Fibroblast of lung (primary cell): Measurements from ENCODE around the gene AGBL1. TPM values are rescaled to one million over a fixed set of nuclear protein-coding genes. Genes with fewer than 3 reads are reported as not detected.

ENCODE experiments used
- DNase-seq, 2 donors: peaks; one replicate each; pipeline versions ENCODE4 v3.0.0 to v3.0.0-alpha.2; 2010; ENCODE audit warnings: low read depth in 2 of 2
- H2AFZ ChIP-seq: 2 replicates; pipeline ENCODE4 v1.5.1; 2012; ENCODE audit warnings: low read length, control low read depth, inconsistent platforms
- H3K27ac ChIP-seq: 2 replicates; pipeline ENCODE4 v1.5.1; 2011; ENCODE audit warnings: low read length, control low read depth; ENCODE audit not compliant: insufficient read depth
- H3K27me3 ChIP-seq: 2 replicates; pipeline ENCODE4 v1.5.1; 2011; ENCODE audit warnings: mild to moderate bottlenecking, low read length; ENCODE audit not compliant: control insufficient read depth, insufficient read depth
- H3K36me3 ChIP-seq: 2 replicates; pipeline ENCODE4 v1.5.1; 2011; ENCODE audit warnings: low read length; ENCODE audit not compliant: control insufficient read depth, insufficient read depth
- H3K4me1 ChIP-seq: 2 replicates; pipeline ENCODE4 v1.5.1; 2011; ENCODE audit warnings: low read length; ENCODE audit not compliant: control insufficient read depth, insufficient read depth; ENCODE audit errors: extremely low read depth
- H3K4me2 ChIP-seq: 2 replicates; pipeline ENCODE4 v1.5.1; 2011; ENCODE audit warnings: low read length, control low read depth; ENCODE audit not compliant: insufficient read depth; ENCODE audit errors: extremely low read depth
- H3K4me3 ChIP-seq, 4 experiments: fragments of 200-600 bp in 1 of 4; sonication (generic) in 1 of 4; replicated peaks in 1 of 4; 2 replicates each; pipeline ENCODE4 v1.5.1; 2011 to 2016; ENCODE audit warnings: low read length in 4 of 4, low read depth in 3 of 4, mild to moderate bottlenecking in 3 of 4, control low read depth in 2 of 4, inconsistent platforms in 1 of 4, mixed read lengths in 1 of 4; ENCODE audit not compliant: insufficient read depth in 1 of 4; ENCODE audit errors: control extremely low read depth in 1 of 4
- H3K79me2 ChIP-seq: 2 replicates; pipeline ENCODE4 v1.5.1; 2012; ENCODE audit warnings: mild to moderate bottlenecking, low read length, inconsistent platforms; ENCODE audit not compliant: control insufficient read depth, insufficient read depth
- H3K9ac ChIP-seq: 2 replicates; pipeline ENCODE4 v1.5.1; 2011; ENCODE audit warnings: mild to moderate bottlenecking, low read length, control low read depth; ENCODE audit not compliant: insufficient read depth
- H3K9me3 ChIP-seq: 2 replicates; pipeline ENCODE4 v1.5.1; 2012; ENCODE audit warnings: low read depth, low read length; ENCODE audit not compliant: control insufficient read depth, insufficient read depth
- H4K20me1 ChIP-seq: 2 replicates; pipeline ENCODE4 v1.5.1; 2011; ENCODE audit warnings: low read length; ENCODE audit not compliant: control insufficient read depth, insufficient read depth; ENCODE audit errors: extremely low read depth
- EZH2 ChIP-seq: IDR thresholded peaks from 2 replicates; pipeline ENCODE4 v1.5.1; 2012; ENCODE audit warnings: low read length, control low read depth, mild to moderate bottlenecking; ENCODE audit errors: missing control alignments
- polyA plus RNA-seq, 2 donors: library from polyadenylated mRNA; depleted of rRNA in 1 of 2; stranded (reverse) in 1 of 2; unstranded in 1 of 2; fragments of >200 nt; gene quantifications; 2 replicates each; pipeline ENCODE4 v1.2.1, GENCODE V29; 2011 to 2012; ENCODE audit warnings: missing spikeins in 1 of 2
- total RNA-seq: library from RNA; depleted of rRNA; stranded (reverse); fragments of >200 nt; gene quantifications from 2 replicates; pipeline ENCODE4 v1.2.1, GENCODE V29; 2014
- TF ChIP-seq, protein P1 (sequence below), 2 donors: IDR thresholded peaks in 1 of 2; conservative IDR thresholded peaks in 1 of 2; 1 replicate in 1 of 2; 2 replicates in 1 of 2; pipeline ENCODE4 v1.5.1; 2011 to 2012; ENCODE audit warnings: low read length in 2 of 2, control low read depth in 1 of 2, inconsistent platforms in 1 of 2, low read depth in 1 of 2, mild to moderate bottlenecking in 1 of 2

AGBL1 gene
- total and polyA plus RNA-seq, 2 donors (not counting 1 experiment from before 2014, with no cell fraction given): not detected

DNA sequence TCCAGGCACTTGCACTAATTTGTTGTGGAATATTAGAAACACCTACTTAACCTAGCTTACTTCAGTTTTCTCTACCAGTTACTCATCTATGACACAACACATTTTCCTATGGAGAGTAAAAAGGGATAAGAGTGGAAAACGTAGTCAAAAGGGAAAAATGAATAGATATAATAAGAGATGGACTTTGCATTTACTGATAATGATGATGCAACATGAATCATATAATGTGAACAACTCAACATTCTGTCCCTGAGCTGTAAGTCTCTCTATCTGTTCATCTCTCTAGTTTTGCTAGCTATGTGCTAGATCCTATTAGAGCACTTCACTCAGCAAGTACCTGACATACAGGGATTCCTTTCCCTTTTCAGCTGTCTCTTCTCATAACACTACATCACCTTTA, 627.1 kb downstream of the AGBL1 start:
- Histone ChIP-seq H3K79me2 (no peaks in the 10 kb centered on the region), H3K27ac (no peak overlapping the region), H3K27me3 (no peaks in the 10 kb centered on the region), H3K4me3 (no peak overlapping the region), H4K20me1 (no peaks in the 10 kb centered on the region), H3K9me3 (no peaks in the 10 kb centered on the region), H3K9ac (no peak overlapping the region), H3K36me3 (no peaks in the 10 kb centered on the region), H3K4me2 (no peak overlapping the region), H2AFZ (no peak overlapping the region), H3K4me1 (no peaks in the 10 kb centered on the region)
- DNase-seq: no peak
- TF ChIP-seq, protein P1, sequence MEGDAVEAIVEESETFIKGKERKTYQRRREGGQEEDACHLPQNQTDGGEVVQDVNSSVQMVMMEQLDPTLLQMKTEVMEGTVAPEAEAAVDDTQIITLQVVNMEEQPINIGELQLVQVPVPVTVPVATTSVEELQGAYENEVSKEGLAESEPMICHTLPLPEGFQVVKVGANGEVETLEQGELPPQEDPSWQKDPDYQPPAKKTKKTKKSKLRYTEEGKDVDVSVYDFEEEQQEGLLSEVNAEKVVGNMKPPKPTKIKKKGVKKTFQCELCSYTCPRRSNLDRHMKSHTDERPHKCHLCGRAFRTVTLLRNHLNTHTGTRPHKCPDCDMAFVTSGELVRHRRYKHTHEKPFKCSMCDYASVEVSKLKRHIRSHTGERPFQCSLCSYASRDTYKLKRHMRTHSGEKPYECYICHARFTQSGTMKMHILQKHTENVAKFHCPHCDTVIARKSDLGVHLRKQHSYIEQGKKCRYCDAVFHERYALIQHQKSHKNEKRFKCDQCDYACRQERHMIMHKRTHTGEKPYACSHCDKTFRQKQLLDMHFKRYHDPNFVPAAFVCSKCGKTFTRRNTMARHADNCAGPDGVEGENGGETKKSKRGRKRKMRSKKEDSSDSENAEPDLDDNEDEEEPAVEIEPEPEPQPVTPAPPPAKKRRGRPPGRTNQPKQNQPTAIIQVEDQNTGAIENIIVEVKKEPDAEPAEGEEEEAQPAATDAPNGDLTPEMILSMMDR (conservative IDR thresholded peaks at IDR 0.05 in 1 of 2, IDR thresholded peaks at IDR 0.05 in 1 of 2; ENCODE audit: low read depth in 1 of 2, low read length in 2 of 2): no peak
- no peak for TF ChIP-seq EZH2

DNA sequence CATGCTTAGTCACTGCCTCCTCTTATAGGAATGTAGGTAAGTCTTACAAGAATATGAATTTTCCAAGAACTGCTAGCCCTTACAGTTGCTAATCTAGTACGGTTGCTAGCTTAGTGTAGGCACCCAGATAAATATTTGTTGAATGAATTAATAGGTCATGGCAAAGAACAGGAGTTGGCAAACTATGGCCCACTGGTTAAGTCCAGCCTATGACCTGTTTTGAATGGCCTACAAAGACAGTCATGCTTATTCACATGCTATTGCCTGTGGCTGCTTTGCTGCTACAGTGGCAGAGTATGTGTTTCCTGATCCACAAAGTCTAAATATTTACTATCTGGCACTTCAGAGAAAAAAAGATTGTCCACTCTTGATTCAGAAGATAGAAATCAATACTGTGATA, 631.8 kb downstream of the AGBL1 start:
- no peaks in the 10 kb centered on the region for H3K4me1 ChIP-seq
- H3K27ac ChIP-seq: no peak overlapping the region
- H3K27me3 ChIP-seq: no peaks in the 10 kb centered on the region
- H4K20me1 ChIP-seq: no peaks in the 10 kb centered on the region
- H3K36me3 ChIP-seq: no peaks in the 10 kb centered on the region
- DNase-seq: no peak
- no peaks in the 10 kb centered on the region for H3K9me3 ChIP-seq
- TF ChIP-seq EZH2: no peak
- TF ChIP-seq, protein P1 (conservative IDR thresholded peaks at IDR 0.05 in 1 of 2, IDR thresholded peaks at IDR 0.05 in 1 of 2; ENCODE audit: low read depth in 1 of 2, low read length in 2 of 2): no peak
- H3K4me3 ChIP-seq: no peak overlapping the region
- H3K4me2 ChIP-seq: no peak overlapping the region
- no peak overlapping the region for H2AFZ ChIP-seq
- H3K79me2 ChIP-seq: no peaks in the 10 kb centered on the region
- H3K9ac ChIP-seq: no peak overlapping the region

DNA sequence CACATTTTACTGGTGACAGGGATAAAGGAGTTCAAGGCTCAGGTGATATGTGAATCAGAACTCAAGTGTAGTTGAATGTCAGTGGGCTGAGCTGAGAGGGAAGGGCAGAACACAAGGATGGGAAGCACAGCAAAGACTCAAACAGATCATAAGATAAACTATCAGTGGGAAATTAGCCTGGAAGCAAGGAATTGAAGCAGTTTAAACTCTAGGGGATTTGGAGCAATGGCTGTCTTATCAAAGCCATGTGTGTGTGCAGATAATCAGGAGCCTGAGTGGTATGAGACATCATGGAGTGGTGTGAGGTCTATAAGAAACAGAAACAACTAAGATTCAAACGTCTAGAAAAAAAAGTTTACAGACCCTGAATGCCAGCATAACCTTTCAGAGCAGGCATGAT, 634.6 kb downstream of the AGBL1 start:
- no peak overlapping the region for H3K4me2 ChIP-seq
- no peaks in the 10 kb centered on the region for H4K20me1 ChIP-seq
- H3K4me3 ChIP-seq: no peak overlapping the region
- no peaks in the 10 kb centered on the region for H3K27me3 ChIP-seq
- no peak for DNase-seq
- H2AFZ ChIP-seq: no peak overlapping the region
- no peaks in the 10 kb centered on the region for H3K79me2 ChIP-seq
- H3K9me3 ChIP-seq: no peaks in the 10 kb centered on the region
- H3K27ac ChIP-seq: no peak overlapping the region
- no peak for TF ChIP-seq EZH2
- TF ChIP-seq, protein P1 (conservative IDR thresholded peaks at IDR 0.05 in 1 of 2, IDR thresholded peaks at IDR 0.05 in 1 of 2; ENCODE audit: low read depth in 1 of 2, low read length in 2 of 2): no peak
- no peaks in the 10 kb centered on the region for H3K36me3 ChIP-seq
- H3K9ac ChIP-seq: no peak overlapping the region
- H3K4me1 ChIP-seq: no peaks in the 10 kb centered on the region
